ENCODE results near the gene AGXT2.

DNA sequence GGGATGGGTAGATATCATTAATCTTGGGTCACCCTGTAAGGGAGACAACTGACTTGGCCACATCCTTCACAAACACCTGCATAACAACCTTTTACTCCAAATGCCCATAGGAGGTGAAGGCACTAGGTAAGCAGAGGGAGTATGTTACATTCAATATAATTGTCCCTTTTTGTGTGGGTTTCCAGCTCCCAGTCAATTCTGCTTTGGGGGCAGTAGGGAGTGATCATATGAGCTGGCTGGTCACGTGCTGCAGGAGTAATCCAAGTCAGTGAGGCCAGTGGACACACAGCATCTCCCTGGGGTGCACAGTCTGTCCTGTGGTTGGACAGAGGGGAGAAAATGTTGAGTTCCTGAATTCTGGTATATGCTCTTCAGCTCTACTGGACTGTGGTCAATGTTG is 1.2 kb upstream of the AGXT2 start:
- TF ChIP-seq, protein P1, sequence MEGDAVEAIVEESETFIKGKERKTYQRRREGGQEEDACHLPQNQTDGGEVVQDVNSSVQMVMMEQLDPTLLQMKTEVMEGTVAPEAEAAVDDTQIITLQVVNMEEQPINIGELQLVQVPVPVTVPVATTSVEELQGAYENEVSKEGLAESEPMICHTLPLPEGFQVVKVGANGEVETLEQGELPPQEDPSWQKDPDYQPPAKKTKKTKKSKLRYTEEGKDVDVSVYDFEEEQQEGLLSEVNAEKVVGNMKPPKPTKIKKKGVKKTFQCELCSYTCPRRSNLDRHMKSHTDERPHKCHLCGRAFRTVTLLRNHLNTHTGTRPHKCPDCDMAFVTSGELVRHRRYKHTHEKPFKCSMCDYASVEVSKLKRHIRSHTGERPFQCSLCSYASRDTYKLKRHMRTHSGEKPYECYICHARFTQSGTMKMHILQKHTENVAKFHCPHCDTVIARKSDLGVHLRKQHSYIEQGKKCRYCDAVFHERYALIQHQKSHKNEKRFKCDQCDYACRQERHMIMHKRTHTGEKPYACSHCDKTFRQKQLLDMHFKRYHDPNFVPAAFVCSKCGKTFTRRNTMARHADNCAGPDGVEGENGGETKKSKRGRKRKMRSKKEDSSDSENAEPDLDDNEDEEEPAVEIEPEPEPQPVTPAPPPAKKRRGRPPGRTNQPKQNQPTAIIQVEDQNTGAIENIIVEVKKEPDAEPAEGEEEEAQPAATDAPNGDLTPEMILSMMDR (conservative IDR thresholded peaks at IDR 0.05; ENCODE audit: low read depth, low read length) = no peak
- TF ChIP-seq EZH2 (IDR thresholded peaks at IDR 0.05; ENCODE audit: low read length, unreplicated experiment) = no peak
- TF ChIP-seq EZH2phosphoT487 (IDR thresholded peaks at IDR 0.05; ENCODE audit: borderline replicate concordance, low read length) = no peak
